ENCODE results near the gene PACRG.

The PACRG gene

DNA sequence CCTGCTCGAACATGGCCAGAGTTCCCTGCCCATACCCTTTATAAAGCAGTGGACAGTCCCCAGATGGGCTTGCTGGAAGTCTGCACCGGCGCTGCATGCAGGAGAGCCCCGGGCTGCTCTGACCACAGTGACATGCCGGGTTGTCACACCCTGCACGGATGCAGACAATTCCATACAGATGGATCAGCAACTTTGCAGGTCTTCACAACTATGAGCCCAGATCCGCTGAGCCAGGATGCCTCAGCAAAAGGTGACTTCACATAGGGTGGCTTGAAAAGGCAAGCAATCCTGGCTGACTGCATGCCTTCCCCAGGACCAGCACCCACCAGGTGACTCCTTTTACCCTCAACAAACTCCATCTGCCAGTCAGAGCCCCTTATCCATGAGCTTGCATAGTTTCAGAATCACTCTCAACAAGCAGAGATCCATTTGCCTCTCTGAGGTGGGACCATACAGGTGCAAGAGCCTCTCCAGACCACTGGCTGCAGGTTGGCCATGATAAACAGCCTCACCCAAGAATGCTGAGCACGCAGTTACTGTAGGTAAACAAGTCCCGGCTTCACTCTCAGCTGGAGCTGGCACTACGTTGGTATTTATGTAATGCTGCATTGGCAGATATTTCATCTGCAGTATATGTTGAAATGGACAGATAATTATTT, 503.7 kb downstream of the PACRG start:
- H3K4me3 ChIP-seq (ENCODE audit: low read depth, low read length): no peak overlapping the region
- DNase-seq (ENCODE audit: low read depth): no peak
- TF ChIP-seq, protein P1, sequence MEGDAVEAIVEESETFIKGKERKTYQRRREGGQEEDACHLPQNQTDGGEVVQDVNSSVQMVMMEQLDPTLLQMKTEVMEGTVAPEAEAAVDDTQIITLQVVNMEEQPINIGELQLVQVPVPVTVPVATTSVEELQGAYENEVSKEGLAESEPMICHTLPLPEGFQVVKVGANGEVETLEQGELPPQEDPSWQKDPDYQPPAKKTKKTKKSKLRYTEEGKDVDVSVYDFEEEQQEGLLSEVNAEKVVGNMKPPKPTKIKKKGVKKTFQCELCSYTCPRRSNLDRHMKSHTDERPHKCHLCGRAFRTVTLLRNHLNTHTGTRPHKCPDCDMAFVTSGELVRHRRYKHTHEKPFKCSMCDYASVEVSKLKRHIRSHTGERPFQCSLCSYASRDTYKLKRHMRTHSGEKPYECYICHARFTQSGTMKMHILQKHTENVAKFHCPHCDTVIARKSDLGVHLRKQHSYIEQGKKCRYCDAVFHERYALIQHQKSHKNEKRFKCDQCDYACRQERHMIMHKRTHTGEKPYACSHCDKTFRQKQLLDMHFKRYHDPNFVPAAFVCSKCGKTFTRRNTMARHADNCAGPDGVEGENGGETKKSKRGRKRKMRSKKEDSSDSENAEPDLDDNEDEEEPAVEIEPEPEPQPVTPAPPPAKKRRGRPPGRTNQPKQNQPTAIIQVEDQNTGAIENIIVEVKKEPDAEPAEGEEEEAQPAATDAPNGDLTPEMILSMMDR (IDR thresholded peaks at IDR 0.05; ENCODE audit: insufficient read depth, low read depth, low read length, missing control alignments): no peak

DNA sequence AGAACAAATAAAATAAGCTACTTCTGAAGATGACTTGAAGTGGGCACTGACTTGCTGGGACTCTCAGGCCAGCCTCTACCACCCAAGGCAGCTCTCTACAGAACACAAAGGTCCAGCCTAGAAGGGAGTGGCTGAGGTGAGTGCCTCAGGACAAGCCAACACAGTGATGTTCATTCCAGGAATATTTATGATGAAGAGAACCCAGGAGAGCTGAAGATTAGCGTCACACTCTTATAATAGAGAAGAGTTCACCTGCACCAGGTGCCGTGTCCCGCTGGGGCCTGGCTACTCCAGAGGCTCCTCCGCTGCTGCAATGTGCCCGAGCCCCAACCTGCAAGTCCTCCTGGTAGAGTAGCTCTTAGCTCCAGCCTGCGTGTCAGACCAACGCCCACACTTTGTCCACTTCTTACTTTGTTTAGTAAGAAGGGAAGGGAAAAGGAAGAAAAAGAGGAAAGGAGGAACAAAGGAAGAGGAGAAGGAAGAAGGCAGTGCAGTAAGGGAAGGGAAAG, 504.3 kb downstream of the PACRG start:
- no peak overlapping the region for H3K4me3 ChIP-seq (ENCODE audit: low read depth, low read length)
- TF ChIP-seq, protein P1 (IDR thresholded peaks at IDR 0.05; ENCODE audit: insufficient read depth, low read depth, low read length, missing control alignments): no peak
- DNase-seq (ENCODE audit: low read depth): no peak

GRCh38 chr6:163232649-163233048, 504.9 kb downstream of the PACRG start:
- TF ChIP-seq, protein P1 (IDR thresholded peaks at IDR 0.05; ENCODE audit: insufficient read depth, low read depth, low read length, missing control alignments): no peak
- no peak overlapping the region for H3K4me3 ChIP-seq (ENCODE audit: low read depth, low read length)
- DNase-seq (ENCODE audit: low read depth): no peak

GRCh38 chr6:163237110-163237509, 509.3 kb downstream of the PACRG start:
- DNase-seq (ENCODE audit: low read depth): no peak
- TF ChIP-seq, protein P1 (IDR thresholded peaks at IDR 0.05; ENCODE audit: insufficient read depth, low read depth, low read length, missing control alignments): no peak
- no peak overlapping the region for H3K4me3 ChIP-seq (ENCODE audit: low read depth, low read length)

DNA sequence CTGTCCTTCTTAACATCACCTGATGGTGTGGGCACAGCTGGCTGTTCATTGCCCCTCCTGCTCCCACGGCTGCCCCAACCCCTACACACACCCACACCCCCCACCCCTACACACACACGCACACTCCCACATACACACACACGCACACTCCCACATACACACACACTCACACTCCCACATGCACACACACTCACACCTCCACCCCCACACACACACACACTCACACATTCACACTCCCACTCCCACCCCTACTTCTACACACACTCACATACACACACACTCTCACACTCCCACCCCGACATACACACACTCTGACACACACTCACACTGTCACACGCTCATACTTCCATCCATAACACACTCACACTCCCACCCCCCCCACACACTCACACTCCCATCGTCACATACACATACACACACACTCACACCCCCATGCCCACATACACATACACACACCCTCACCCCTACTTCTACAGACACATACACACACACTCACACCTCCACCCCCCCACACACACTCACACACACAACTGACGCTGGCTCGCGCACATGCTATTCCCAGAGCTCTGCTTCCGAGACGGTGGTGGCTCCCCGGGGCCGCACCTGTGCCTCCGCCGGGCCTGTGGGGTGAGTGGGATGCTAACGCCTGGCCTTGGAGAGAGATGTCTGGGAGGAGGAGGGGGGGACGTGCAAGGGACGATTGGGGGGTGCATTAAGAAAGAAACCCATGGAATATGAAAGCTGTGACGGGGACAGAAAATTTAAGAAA, 512.0 kb downstream of the PACRG start:
- H3K4me3 ChIP-seq (ENCODE audit: low read depth, low read length): no peak overlapping the region
- DNase-seq (ENCODE audit: low read depth): no peak
- TF ChIP-seq, protein P1 (IDR thresholded peaks at IDR 0.05; ENCODE audit: insufficient read depth, low read depth, low read length, missing control alignments): no peak

DNA sequence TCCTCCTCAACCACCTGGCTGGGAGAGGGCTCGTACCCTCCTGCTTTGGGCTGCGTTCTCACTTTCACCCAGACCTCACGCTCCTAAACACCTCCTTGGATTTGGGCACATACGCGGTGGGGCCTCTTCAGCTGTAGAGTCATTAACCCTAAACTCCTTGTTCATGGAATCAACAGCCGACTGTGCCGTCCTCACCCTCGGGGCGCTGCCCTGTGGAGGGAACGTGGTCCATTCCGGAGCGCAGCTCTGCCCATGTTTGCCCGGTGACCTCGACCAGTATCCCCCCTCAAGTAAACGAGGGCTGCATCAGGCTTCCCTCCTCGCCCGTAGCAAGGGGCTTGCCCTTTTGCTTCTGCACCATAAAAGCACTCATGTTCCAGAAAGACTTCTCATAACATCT, 512.8 kb downstream of the PACRG start:
- TF ChIP-seq, protein P1 (IDR thresholded peaks at IDR 0.05; ENCODE audit: insufficient read depth, low read depth, low read length, missing control alignments): no peak
- no peak for DNase-seq (ENCODE audit: low read depth)

More for the DNA sequence above, 512.8 kb downstream of the PACRG start:
- H3K4me3 ChIP-seq (ENCODE audit: low read depth, low read length): no peak overlapping the region
